ENCODE data around the gene HAND2.

- TF ChIP-seq POLR2A (IDR thresholded peaks at IDR 0.05; ENCODE audit: low read length) (no peak), GATA1 (IDR thresholded peaks at IDR 0.05; ENCODE audit: low read depth, low read length) (no peak)
Observed at GRCh38 chr4:173506597-173507211, 23.3 kb downstream of the HAND2 start.

Measured in erythroblast (primary cell).